GM12878 (cell line): ENCODE results near the gene TNS4. TPM values are rescaled to one million over a fixed set of nuclear protein-coding genes. Genes with fewer than 3 reads are reported as not detected.
A peak's percentile ranks its signal among the peaks of the same experiment; 100 is the strongest.

Experiments used
- ATAC-seq: fragments of 200-7000 bp; cut with Tn5 transposase; 3 replicates; pipeline ENCODE4 v1.9.1; 2020; ENCODE audit warnings: mild to moderate bottlenecking, moderate library complexity
- BruUV-seq: library from RNA; stranded (reverse); fragments of 400-500 nt; replicated peaks from 2 replicates; lab custom pipeline; 2021; lab: Mats Ljungman, UMichigan
- CTCF ChIA-PET: fragments of 300-600 bp; sonication (Branson Sonifier 250); formaldehyde crosslinking; extraction: SDS; loops from one replicate; lab custom pipeline; 2021; ENCODE audit warnings: inconsistent platforms; lab: Yijun Ruan, JAX
- POLR2A ChIA-PET: fragments of 350-600 bp; formaldehyde crosslinking; extraction: SDS; loops from one replicate; lab custom pipeline; 2021; ENCODE audit warnings: inconsistent platforms; lab: Charles Lee
- RAD21 ChIA-PET: fragments of 300-600 bp; sonication (Branson Sonifier 250); formaldehyde crosslinking; loops from one replicate; lab custom pipeline; 2023; ENCODE audit warnings: antibody characterized with exemption; ENCODE audit not compliant: unreplicated experiment; lab: Charles Lee
- SMC1A ChIA-PET: fragments of 300-600 bp; sonication (Branson Sonifier 250); formaldehyde crosslinking; loops from one replicate; lab custom pipeline; 2023; ENCODE audit not compliant: unreplicated experiment, uncharacterized antibody; lab: Charles Lee
- DNase-seq: peaks from one replicate; pipeline ENCODE4 v3.0.0-alpha.2; 2011; ENCODE audit warnings: low read depth, low spot score
- FAIRE-seq: peaks from 3 replicates; lab custom pipeline; 2011; peaks lifted over from hg19 to GRCh38; lab: Jason Lieb, UNC
- H2AFZ ChIP-seq: 2 replicates; pipeline ENCODE4 v1.6.0; 2011; ENCODE audit warnings: low read depth, low read length, control low read depth; ENCODE audit not compliant: control insufficient read depth
- H3K27ac ChIP-seq: 2 replicates; pipeline ENCODE4 v1.5.1; 2011; ENCODE audit warnings: control low read depth; ENCODE audit not compliant: control insufficient read depth, insufficient read depth
- H3K27me3 ChIP-seq, 2 experiments: replicated peaks in 1 of 2; 2 replicates each; pipeline versions ENCODE4 v1.6.0 to v1.6.1; 2011; ENCODE audit warnings: low read length in 1 of 2; ENCODE audit not compliant: control insufficient read depth in 2 of 2, insufficient read depth in 2 of 2
- H3K36me3 ChIP-seq, 2 experiments: 2 replicates each; pipeline ENCODE4 v1.5.1; 2011; ENCODE audit warnings: low read length in 1 of 2; ENCODE audit not compliant: control insufficient read depth in 2 of 2, insufficient read depth in 2 of 2
- H3K4me1 ChIP-seq: 2 replicates; pipeline ENCODE4 v1.6.1; 2011; ENCODE audit warnings: mild to moderate bottlenecking, low read length, moderate library complexity, mixed read lengths; ENCODE audit not compliant: control insufficient read depth, insufficient read depth
- H3K4me2 ChIP-seq: 2 replicates; pipeline ENCODE4 v1.6.0; 2011; ENCODE audit warnings: control low read depth; ENCODE audit not compliant: control insufficient read depth, insufficient read depth
- H3K4me3 ChIP-seq: fragments of 200-600 bp; sonication (generic); 2 replicates; pipeline ENCODE4 v1.5.1; 2016
- H3K79me2 ChIP-seq: 2 replicates; pipeline ENCODE4 v1.6.0; 2011; ENCODE audit warnings: low read length; ENCODE audit not compliant: control insufficient read depth, insufficient read depth
- H3K9ac ChIP-seq: 2 replicates; pipeline ENCODE4 v1.8.0; 2011; ENCODE audit warnings: low read length, control low read depth, mixed read lengths; ENCODE audit not compliant: control insufficient read depth, insufficient read depth
- H3K9me3 ChIP-seq: replicated peaks from 3 replicates; pipeline ENCODE4 v1.5.1; 2011; ENCODE audit warnings: mild to moderate bottlenecking, low read length; ENCODE audit not compliant: control insufficient read depth, insufficient read depth
- H4K20me1 ChIP-seq: 2 replicates; pipeline ENCODE4 v1.6.0; 2011; ENCODE audit not compliant: control insufficient read depth, insufficient read depth
- IRF3 ChIP-seq: fragments of 450-650 bp; IDR thresholded peaks from 2 replicates; pipeline ENCODE4 v1.6.1; 2014; ENCODE audit warnings: mild to moderate bottlenecking
- WGBS: methylation state at CpG from one replicate; pipeline ENCODE4 v1.1.6; 2016; ENCODE audit warnings: low lambda C conversion rate; ENCODE audit not compliant: insufficient replicate concordance, insufficient coverage; ENCODE audit errors: missing lambda C conversion rate; 5-methylcytosine and 5-hydroxymethylcytosine counted together
- in situ Hi-C: fragments of 300-500 bp; cut with MboI; formaldehyde crosslinking; loops from 9 replicates; pipeline ENCODE4 v1.14.3; 2018; ENCODE audit warnings: mixed read lengths
- intact Hi-C: fragments of 100-400 bp; cut with micrococcal nuclease; formaldehyde crosslinking; loops from one replicate; pipeline ENCODE4 v1.14.2; 2022; ENCODE audit not compliant: unreplicated experiment
- polyA plus RNA-seq, 11 experiments: library from polyadenylated mRNA; depleted of rRNA in 4 of 11; unstranded in 6 of 11; stranded (reverse) in 5 of 11; fragments of >200 nt; fragmentation: Nextera tagmentation in 4 of 11; fragmentation: Illumina TruSeq in 1 of 11; extraction: Ambion mirVana in 4 of 11; extraction: Trizol in 1 of 11; gene quantifications; 1 replicate in 1 of 11; 2 replicates in 10 of 11; pipeline versions ENCODE4 v1.2.1 to v1.2.3, GENCODE V29; 2011 to 2016; ENCODE audit warnings: inconsistent platforms in 2 of 11, missing spikeins in 2 of 11, low read depth in 1 of 11
- total RNA-seq, 4 experiments: library from RNA; depleted of rRNA in 3 of 4; stranded (reverse); fragments of >200 nt in 3 of 4; fragmentation: Illumina TruSeq in 1 of 4; extraction: Trizol in 1 of 4; gene quantifications; 2 replicates each; pipeline versions ENCODE4 v1.2.1 to v1.2.3, GENCODE V29; 2013 to 2021
- TF ChIP-seq, protein P1 (sequence below): IDR thresholded peaks from 2 replicates; pipeline ENCODE4 v1.6.1; 2011; ENCODE audit warnings: borderline replicate concordance, low read depth, mild to moderate bottlenecking, moderate library complexity, low read length; ENCODE audit not compliant: insufficient read depth, poor library complexity, severe bottlenecking

TNS4 gene
- total and polyA plus RNA-seq, 10 of the 15 experiments (the other 5 are each of a cell fraction or from before 2014, with no cell fraction given) = 0.10 to 0.90 (median 0.68) TPM; not detected in 2

- 63% methylated on average over 12 of the region's 12 CpGs for WGBS
- CTCF ChIA-PET = interaction anchor here (1.6 kb wide), 1 partner anchor 17 kb away, joined by 7 read pairs; no protein-coding TSS in a partner anchor
Measured at GRCh38 chr17:40458851-40459482, 42.5 kb downstream of the TNS4 start.

More at GRCh38 chr17:40458851-40459482, 42.5 kb downstream of the TNS4 start:
- TF ChIP-seq IRF3 = no peak
- TF ChIP-seq, protein P1, sequence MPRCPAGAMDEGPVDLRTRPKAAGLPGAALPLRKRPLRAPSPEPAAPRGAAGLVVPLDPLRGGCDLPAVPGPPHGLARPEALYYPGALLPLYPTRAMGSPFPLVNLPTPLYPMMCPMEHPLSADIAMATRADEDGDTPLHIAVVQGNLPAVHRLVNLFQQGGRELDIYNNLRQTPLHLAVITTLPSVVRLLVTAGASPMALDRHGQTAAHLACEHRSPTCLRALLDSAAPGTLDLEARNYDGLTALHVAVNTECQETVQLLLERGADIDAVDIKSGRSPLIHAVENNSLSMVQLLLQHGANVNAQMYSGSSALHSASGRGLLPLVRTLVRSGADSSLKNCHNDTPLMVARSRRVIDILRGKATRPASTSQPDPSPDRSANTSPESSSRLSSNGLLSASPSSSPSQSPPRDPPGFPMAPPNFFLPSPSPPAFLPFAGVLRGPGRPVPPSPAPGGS = peak; percentile 93
- RAD21 ChIA-PET = no interaction called here
- H3K27ac ChIP-seq = no peak overlapping the region
- no peaks in the 10 kb centered on the region for H3K9me3 ChIP-seq
- no peak for DNase-seq
- FAIRE-seq = no peak
- BruUV-seq = no TSS peak
- H3K4me2 ChIP-seq = no peak overlapping the region
- no peaks in the 10 kb centered on the region for H3K36me3 ChIP-seq
- H3K79me2 ChIP-seq = no peaks in the 10 kb centered on the region
- in situ Hi-C loops = no loop called here
- no peak for ATAC-seq
- no peak overlapping the region for H2AFZ ChIP-seq
- intact Hi-C loops = no loop called here
- SMC1A ChIA-PET = interaction anchor here (1.1 kb wide), 1 partner anchor 74 kb away, joined by 3 read pairs; no protein-coding TSS in a partner anchor
- no peak overlapping the region for H3K4me3 ChIP-seq
- H3K9ac ChIP-seq = no peak overlapping the region
- no peaks in the 10 kb centered on the region; a peak in 1 of 4 replicates for H3K27me3 ChIP-seq
- H4K20me1 ChIP-seq = no peaks in the 10 kb centered on the region
- POLR2A ChIA-PET = no interaction called here
- H3K4me1 ChIP-seq = no peaks in the 10 kb centered on the region
